HepG2 (cell line): ENCODE results near the gene C20orf202. TPM values are rescaled to one million over a fixed set of nuclear protein-coding genes. Genes with fewer than 3 reads are reported as not detected.

Source experiments
- HBP1 ChIP-seq: IDR thresholded peaks from 2 replicates; pipeline ENCODE4 v1.6.1; 2016; ENCODE audit warnings: low read depth, control low read depth
- HMGXB4 ChIP-seq, 2 experiments: sonication (generic) in 1 of 2; formaldehyde crosslinking in 1 of 2; IDR thresholded peaks; 2 replicates each; pipeline versions ENCODE4 v1.4.0 to v1.6.1; 2018 to 2020; ENCODE audit warnings: missing genetic modification reagents in 2 of 2, borderline replicate concordance in 1 of 2, low read depth in 1 of 2, mild to moderate bottlenecking in 1 of 2, missing biosample characterization in 1 of 2
- TOE1 ChIP-seq: sonication (generic); formaldehyde crosslinking; IDR thresholded peaks from 2 replicates; pipeline ENCODE4 v1.4.0; 2020; ENCODE audit warnings: mild to moderate bottlenecking, missing genetic modification reagents
- U2AF2 ChIP-seq: fragments of 200-400 bp; formaldehyde crosslinking; IDR thresholded peaks from 2 replicates; pipeline ENCODE4 v1.6.1; 2017; ENCODE audit warnings: low read depth, mild to moderate bottlenecking, low read length
- USF2 ChIP-seq, 2 experiments: sonication (generic) in 1 of 2; formaldehyde crosslinking in 1 of 2; IDR thresholded peaks; 2 replicates each; pipeline versions ENCODE4 v1.5.1 to v1.6.1; 2011 to 2020; ENCODE audit warnings: borderline replicate concordance in 1 of 2, low read depth in 1 of 2, low read length in 1 of 2, mild to moderate bottlenecking in 1 of 2, missing genetic modification reagents in 1 of 2, moderate library complexity in 1 of 2
- ZBTB20 ChIP-seq: sonication (generic); formaldehyde crosslinking; IDR thresholded peaks from 2 replicates; pipeline ENCODE4 v1.8.1; 2023; ENCODE audit warnings: missing genetic modification reagents, low read depth, mild to moderate bottlenecking, borderline replicate concordance
- ZFP91 ChIP-seq: sonication (generic); formaldehyde crosslinking; IDR thresholded peaks from 2 replicates; pipeline ENCODE4 v1.9.0; 2022; ENCODE audit warnings: missing genetic modification reagents, mild to moderate bottlenecking, borderline replicate concordance
- ZMYM2 ChIP-seq: sonication (generic); formaldehyde crosslinking; IDR thresholded peaks from 2 replicates; pipeline ENCODE4 v1.8.0; 2022; ENCODE audit warnings: mild to moderate bottlenecking, missing genetic modification reagents
- ZNF569 ChIP-seq: sonication (generic); formaldehyde crosslinking; IDR thresholded peaks from 2 replicates; pipeline ENCODE4 v1.5.0; 2020; ENCODE audit warnings: mild to moderate bottlenecking, missing genetic modification reagents, moderate library complexity, borderline replicate concordance
- ZNF687 ChIP-seq: sonication (generic); formaldehyde crosslinking; IDR thresholded peaks from 2 replicates; pipeline ENCODE4 v1.5.1; 2020; ENCODE audit warnings: mild to moderate bottlenecking, missing genetic modification reagents, moderate library complexity
- ZSCAN21 ChIP-seq: sonication (generic); formaldehyde crosslinking; IDR thresholded peaks from 2 replicates; pipeline ENCODE4 v1.8.0; 2022; ENCODE audit warnings: mild to moderate bottlenecking, missing genetic modification reagents, moderate library complexity, borderline replicate concordance
- polyA plus RNA-seq, 8 experiments: library from polyadenylated mRNA; depleted of rRNA in 3 of 8; stranded (reverse) in 7 of 8; unstranded in 1 of 8; fragments of >200 nt; fragmentation: Illumina TruSeq in 4 of 8; extraction: Trizol in 4 of 8; gene quantifications; 2 replicates each; pipeline versions ENCODE4 v1.2.1 to v1.2.3, GENCODE V29; 2011 to 2016; ENCODE audit warnings: low read depth in 4 of 8, missing spikeins in 1 of 8, mixed read lengths in 1 of 8; ENCODE audit not compliant: insufficient read depth in 1 of 8
- total RNA-seq, 5 experiments: library from RNA; depleted of rRNA; stranded (reverse); fragments of >200 nt; fragmentation: Illumina TruSeq; extraction: Trizol; gene quantifications; 2 replicates each; pipeline ENCODE4 v1.2.3, GENCODE V29; 2016; ENCODE audit warnings: low read depth in 1 of 5

C20orf202 gene
- total and polyA plus RNA-seq, 2 of the 13 experiments (the other 11 are each of a cell fraction or from before 2014, with no cell fraction given), result 0.20 to 1.2 TPM

GRCh38 chr20:1186367-1186991, 16.8 kb upstream of the C20orf202 start (continued):
- TF ChIP-seq ZNF687 (CRISPR knock-in tag) (peak; percentile 84), ZMYM2 (CRISPR knock-in tag) (no peak), ZNF569 (no peak), HMGXB4 (CRISPR knock-in tag; IDR thresholded peaks at IDR 0.05; ENCODE audit: borderline replicate concordance in 1 of 2, low read depth in 1 of 2) (no peak), U2AF2 (no peak), ZFP91 (CRISPR knock-in tag) (peak; percentile 83; the same call in 1 of the 2 replicates), TOE1 (CRISPR knock-in tag) (no peak), USF2 (IDR thresholded peaks at IDR 0.05; ENCODE audit: low read depth, low read length) (no peak), USF2 (CRISPR knock-in tag; IDR thresholded peaks at IDR 0.05; ENCODE audit: borderline replicate concordance) (no peak), HBP1 (CRISPR knock-in tag) (0 out of 2 replicates have a peak, but pooled peaks have one; percentile 19), ZSCAN21 (0 out of 2 replicates have a peak, but pooled peaks have one; percentile 22), ZBTB20 (CRISPR knock-in tag) (no peak)
